ENCODE measurements around the gene GPR137. TPM values are rescaled to one million over a fixed set of nuclear protein-coding genes. Genes with fewer than 3 reads are reported as not detected.

GPR137 gene
- total RNA-seq, 1 experiment from 2014 or later: 24.4 TPM

- H2AFZ ChIP-seq (ENCODE audit: low read depth, low read length, poor library complexity, severe bottlenecking): no peak overlapping the region
- CTCF ChIA-PET: interaction anchor here (1.4 kb wide), 1 partner anchor 13 kb away, joined by 4 read pairs; no protein-coding TSS in a partner anchor
- H3K4me1 ChIP-seq (ENCODE audit: control insufficient read depth in 1 of 2, insufficient read depth in 2 of 2, low read length in 2 of 2): peaks cover 8 to 10% of the 10 kb centered on the region in 2 experiments; a peak in 3 of 4 replicates
- H3K27ac ChIP-seq (ENCODE audit: low read depth, low read length): no peak overlapping the region; the same call in 1 of the 2 replicates
- RAD21 ChIA-PET (ENCODE audit: low non-redundant PET in 1 of 2, low total read pairs in 2 of 2, uncharacterized antibody in 2 of 2, unreplicated experiment in 2 of 2): no interaction called here
- ATAC-seq (no peak), DNase-seq (ENCODE audit: low read depth, low spot score) (no peak)
- no peak overlapping the region for H3K9ac ChIP-seq (ENCODE audit: low read length)
- H3K4me3 ChIP-seq (replicated peaks in 1 of 2; ENCODE audit: low read depth in 1 of 2, low read length in 2 of 2): no peak overlapping the region
- peaks cover 18 to 51% of the 10 kb centered on the region in 2 experiments; a peak in 3 of 4 replicates for H3K36me3 ChIP-seq (ENCODE audit: control insufficient read depth in 1 of 2, insufficient read depth in 2 of 2, low read length in 2 of 2)
- H4K20me1 ChIP-seq (ENCODE audit: insufficient read depth): no peaks in the 10 kb centered on the region
- no TSS peak for BruUV-seq (replicated peaks)
- POLR2A ChIA-PET: interaction anchor here (1.3 kb wide), 1 partner anchor 11 kb away, joined by 5 read pairs; no protein-coding TSS in a partner anchor
- peaks cover 6% of the 10 kb centered on the region; the same call in 1 of the 2 replicates for H3K79me2 ChIP-seq (ENCODE audit: insufficient read depth, low read length)
- no peaks in the 10 kb centered on the region for H3K9me2 ChIP-seq (ENCODE audit: insufficient read depth)
- H3K9me3 ChIP-seq (ENCODE audit: control insufficient read depth in 1 of 2, insufficient read depth in 1 of 2, low read depth in 1 of 2, low read length in 2 of 2): no peaks in the 10 kb centered on the region
- H3K27me3 ChIP-seq (ENCODE audit: insufficient read depth, low read length): no peaks in the 10 kb centered on the region
- TF ChIP-seq ZFX (IDR thresholded peaks at IDR 0.05): no peak
- no peak for TF ChIP-seq TCF7L2 (IDR thresholded peaks at IDR 0.05; ENCODE audit: borderline replicate concordance, extremely low read depth, insufficient read depth, insufficient read length)
- TF ChIP-seq FOSL1 (IDR thresholded peaks at IDR 0.05; ENCODE audit: low read depth): no peak
- TF ChIP-seq MAX (IDR thresholded peaks at IDR 0.05): no peak
- no peak for TF ChIP-seq CBX3 (IDR thresholded peaks at IDR 0.05; ENCODE audit: low read depth)
- TF ChIP-seq SIN3A (IDR thresholded peaks at IDR 0.05; ENCODE audit: low read depth): no peak
- no peak for TF ChIP-seq EZH2phosphoT487 (IDR thresholded peaks at IDR 0.05; ENCODE audit: borderline replicate concordance)
- no peak for TF ChIP-seq POLR2AphosphoS5 (IDR thresholded peaks at IDR 0.05; ENCODE audit: low read depth, low read length)
- no peak for TF ChIP-seq RAD21 (IDR thresholded peaks at IDR 0.05; ENCODE audit: low read depth)
- no peak for TF ChIP-seq POLR2A (IDR thresholded peaks at IDR 0.05; ENCODE audit: borderline replicate concordance, extremely low read depth, insufficient read depth, insufficient read length)
- no peak for TF ChIP-seq EZH2 (IDR thresholded peaks at IDR 0.05)
- no peak for TF ChIP-seq YY1 (IDR thresholded peaks at IDR 0.05; ENCODE audit: extremely low read depth, insufficient replicate concordance, low read depth, low read length)
- TF ChIP-seq CTCF (IDR thresholded peaks at IDR 0.05 in 2 of 3, conservative IDR thresholded peaks at IDR 0.05 in 1 of 3; ENCODE audit: borderline replicate concordance in 1 of 3, insufficient read depth in 1 of 3, low read depth in 2 of 3, low read length in 2 of 3): no peak
- H3K4me2 ChIP-seq (ENCODE audit: low read length): no peak overlapping the region
- intact Hi-C loops (cut with micrococcal nuclease): no loop called here
Measured at GRCh38 chr11:64263021-64263946, 22.4 kb upstream of the GPR137 start.

Data from HCT116 (cell line).